ENCODE results near the gene CHD1. TPM values are rescaled to one million over a fixed set of nuclear protein-coding genes. Genes with fewer than 3 reads are reported as not detected.

CHD1 gene
- 22.5 to 46.4 TPM (median 26.7 TPM) in 5 replicates for total RNA-seq (2022; extraction: Qiagen RNA extraction; ENCODE audit: low read depth)

DNA sequence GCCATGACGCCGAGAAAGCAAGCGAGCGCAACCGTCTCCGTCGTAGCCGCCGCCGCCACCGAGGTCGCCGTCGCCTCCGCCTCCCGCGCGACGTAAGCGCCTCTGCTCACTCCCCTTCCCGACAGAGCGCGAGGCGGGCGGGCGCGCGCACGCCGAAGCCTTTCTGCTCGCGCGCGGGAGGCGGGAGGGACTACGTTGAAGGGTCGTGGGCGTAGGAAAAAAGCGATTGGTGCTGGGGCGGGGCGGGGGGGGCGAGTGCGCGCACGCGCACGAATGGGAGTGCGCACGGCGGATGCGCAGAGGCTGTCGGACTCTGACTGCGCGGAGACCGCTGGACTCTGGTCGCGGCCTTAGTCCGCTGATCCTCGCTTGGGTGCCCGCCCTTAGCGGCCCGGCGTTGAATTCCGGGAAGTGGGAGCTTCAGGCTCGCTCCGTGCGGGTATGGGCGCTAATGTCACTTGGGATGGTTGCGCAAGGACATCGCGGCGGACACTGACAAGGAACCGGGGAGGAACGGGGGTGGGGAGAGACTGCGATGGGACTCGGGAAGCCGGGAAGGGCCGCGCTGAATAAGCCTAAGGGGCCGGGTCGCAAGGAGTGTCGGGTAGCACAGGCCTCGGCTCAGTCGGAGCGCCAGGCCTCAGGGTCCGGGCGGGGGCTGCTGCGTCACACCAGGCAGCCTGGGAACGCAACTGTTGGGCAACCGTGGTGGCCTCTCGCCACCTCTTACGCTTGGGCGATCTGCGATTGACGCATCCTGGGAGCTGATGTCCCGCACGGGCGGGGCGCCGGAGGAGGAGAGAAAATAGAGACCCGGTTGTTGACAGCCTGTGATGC, at the start of gene CHD1:
TSS of gene CHD1 (minus strand) at position 135 of the 837 bp plus-strand sequence. CDS start 2,621 bp downstream, outside the sequence.

Other genes starting within 250 kb of the CHD1 start
- gene RGMB, start 155.3 kb downstream of the CHD1 start, total RNA-seq (2022; extraction: Qiagen RNA extraction; ENCODE audit: low read depth) = 4.8 to 8.1 TPM (median 7.4 TPM) in 5 replicates

All from A549 treated with ZK216348 at 1 μM for 4 hours (cell line).